ENCODE data around the gene ITSN2. TPM values are rescaled to one million over a fixed set of nuclear protein-coding genes. Genes with fewer than 3 reads are reported as not detected.
A peak's percentile ranks its signal among the peaks of the same experiment; 100 is the strongest.
"Not testable (repeated sequence)": the region's sequence is repeated elsewhere in the genome, so short reads cannot be mapped to it uniquely, and the experiment has no call there.

Gene ITSN2
- total RNA-seq, 3 donors from 2014 or later, result 52.5 to 57.6 (median 52.9) TPM

DNA sequence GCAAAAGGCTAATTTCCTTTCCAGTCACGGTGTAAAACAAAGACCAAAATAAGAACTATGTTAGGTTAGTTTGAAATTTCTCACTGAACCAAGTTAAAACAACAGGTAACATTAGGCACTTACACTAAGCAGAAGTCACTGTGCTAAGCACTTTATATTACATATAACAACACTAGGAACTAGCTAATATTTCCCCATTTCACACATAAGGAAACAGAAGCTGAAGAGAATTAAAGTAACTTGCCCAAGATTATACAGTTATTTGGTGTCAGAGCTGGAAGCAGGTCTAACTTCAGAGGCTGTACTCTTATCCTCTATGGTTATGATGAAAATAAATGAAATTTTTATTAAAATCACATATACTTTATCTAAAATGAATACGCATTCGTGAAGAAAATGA lies 5.9 kb downstream of the ITSN2 start:
- Mint-ChIP-seq H3K4me1 (ENCODE audit: low read depth) (peaks cover 77% of the 10 kb centered on the region), H3K9me3 (peaks cover 4% of the 10 kb centered on the region), H3K4me3 (no peak overlapping the region), H3K36me3 (ENCODE audit: insufficient read depth) (peaks cover 5% of the 10 kb centered on the region), H3K27me3 (ENCODE audit: low read depth) (no peaks in the 10 kb centered on the region)
- no peak for ATAC-seq
- DNase-seq, result no peak

DNA sequence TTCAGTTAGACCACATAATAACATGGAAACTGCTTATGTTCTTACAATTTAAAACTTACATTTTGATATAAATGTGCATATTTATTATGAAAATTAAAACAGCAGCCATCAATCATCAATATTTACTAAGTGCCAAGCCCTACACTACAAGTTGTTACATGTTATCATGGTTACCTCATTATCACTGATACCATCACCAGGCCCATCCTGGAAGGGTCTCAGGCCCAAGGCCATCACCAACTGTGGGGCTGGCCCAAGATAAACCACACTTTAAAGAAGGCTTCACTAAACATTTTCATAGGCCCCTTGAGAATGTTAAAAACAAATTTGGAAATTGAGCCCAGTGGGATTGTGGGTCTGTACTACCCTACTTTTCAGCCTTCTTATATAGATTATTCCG lies 6.4 kb downstream of the ITSN2 start:
- no peaks in the 10 kb centered on the region for H3K27me3 Mint-ChIP-seq (ENCODE audit: low read depth)
- peaks cover 5% of the 10 kb centered on the region for H3K36me3 Mint-ChIP-seq (ENCODE audit: insufficient read depth)
- H3K9me3 Mint-ChIP-seq, result peaks cover 4% of the 10 kb centered on the region
- peaks cover 78% of the 10 kb centered on the region for H3K4me1 Mint-ChIP-seq (ENCODE audit: low read depth)
- no peak overlapping the region for H3K4me3 Mint-ChIP-seq
- no peak for DNase-seq
- no peak for ATAC-seq

DNA sequence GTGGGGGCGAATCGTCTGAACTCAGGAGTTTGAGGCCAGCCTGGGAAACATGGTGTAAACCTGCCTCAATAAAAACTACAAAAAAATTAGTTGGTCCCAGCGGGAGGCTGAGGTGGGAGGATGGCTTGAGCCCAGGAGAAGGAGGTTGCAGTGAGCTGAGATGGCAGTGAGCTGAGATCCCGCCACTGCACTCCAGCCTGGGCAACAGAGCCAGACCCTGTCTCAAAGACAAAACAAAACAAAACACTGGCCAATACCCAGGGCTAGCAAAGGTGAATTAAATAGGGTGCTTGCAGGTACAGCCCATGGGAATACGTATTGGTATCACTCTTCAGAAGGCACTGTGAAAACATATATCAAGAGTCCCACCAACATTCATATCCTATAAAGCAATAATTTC lies 7.0 kb downstream of the ITSN2 start:
- peaks cover 79% of the 10 kb centered on the region for H3K4me1 Mint-ChIP-seq (ENCODE audit: low read depth)
- no peak overlapping the region for H3K4me3 Mint-ChIP-seq
- ATAC-seq (no peak), DNase-seq (no peak)
- peaks cover 5% of the 10 kb centered on the region for H3K36me3 Mint-ChIP-seq (ENCODE audit: insufficient read depth)
- H3K9me3 Mint-ChIP-seq, result peaks cover 4% of the 10 kb centered on the region
- H3K27me3 Mint-ChIP-seq (ENCODE audit: low read depth), result no peaks in the 10 kb centered on the region

DNA sequence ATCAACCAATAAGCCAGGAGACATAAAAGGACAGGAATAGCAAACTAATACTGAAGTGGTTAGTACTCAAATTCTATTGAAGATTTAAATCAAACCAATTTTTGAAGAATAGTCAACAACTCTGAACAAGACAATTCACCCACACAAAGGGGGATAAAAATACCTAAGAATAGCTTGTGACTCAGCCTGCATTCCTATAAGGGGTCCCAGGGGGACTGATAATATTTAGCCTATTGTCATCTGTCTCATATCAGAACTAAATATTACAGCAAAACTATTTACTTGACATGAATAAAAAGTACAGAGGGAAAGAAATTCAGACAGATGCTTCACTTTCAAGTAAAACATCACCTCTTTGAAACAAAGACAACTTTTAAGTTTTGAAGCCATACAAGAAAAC lies 7.7 kb downstream of the ITSN2 start:
- Mint-ChIP-seq H3K9me3 (peaks cover 4% of the 10 kb centered on the region), H3K36me3 (ENCODE audit: insufficient read depth) (peaks cover 5% of the 10 kb centered on the region), H3K4me1 (ENCODE audit: low read depth) (peaks cover 74% of the 10 kb centered on the region), H3K4me3 (peak overlapping the region; percentile 4), H3K27me3 (ENCODE audit: low read depth) (no peaks in the 10 kb centered on the region)
- ATAC-seq (no peak), DNase-seq (no peak)

DNA sequence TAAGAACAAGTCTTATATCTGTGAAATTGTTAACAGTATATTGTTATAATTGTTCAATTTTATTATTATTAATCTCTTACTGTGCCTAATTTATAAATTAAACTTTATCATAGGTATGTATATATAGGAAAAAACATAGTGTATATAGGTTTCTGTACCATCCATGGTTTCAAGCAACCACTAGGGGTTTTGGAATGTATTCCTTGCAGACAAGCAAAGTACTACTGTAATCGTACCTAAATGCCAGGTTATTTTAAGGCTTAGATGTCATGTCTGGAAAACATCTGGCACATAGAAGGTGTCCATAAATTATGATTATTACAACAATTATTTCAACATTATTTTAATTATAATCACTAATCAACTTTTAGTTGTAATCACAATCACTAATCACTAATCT lies 8.4 kb downstream of the ITSN2 start:
- Mint-ChIP-seq H3K4me1 (ENCODE audit: low read depth) (peaks cover 70% of the 10 kb centered on the region), H3K27me3 (ENCODE audit: low read depth) (no peaks in the 10 kb centered on the region), H3K4me3 (no peak overlapping the region), H3K9me3 (peaks cover under 1% of the 10 kb centered on the region), H3K36me3 (ENCODE audit: insufficient read depth) (peaks cover 2% of the 10 kb centered on the region)
- no peak for DNase-seq
- no peak for ATAC-seq

DNA sequence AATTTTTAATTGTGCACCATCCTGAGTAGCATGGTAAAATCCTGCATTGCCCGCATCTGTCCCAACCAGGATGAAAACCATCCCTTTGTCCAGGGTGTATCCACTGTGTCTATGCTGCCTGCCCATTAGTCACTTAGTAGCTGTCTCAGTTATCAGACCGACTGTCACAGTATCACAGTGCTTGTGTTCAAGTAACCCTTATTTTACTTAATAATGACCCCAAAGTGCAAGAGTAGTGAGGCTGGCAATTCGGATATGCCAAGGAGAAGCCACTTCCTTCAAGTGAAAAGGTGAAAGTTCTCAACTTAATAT lies 8.8 kb downstream of the ITSN2 start:
- no peak for DNase-seq
- Mint-ChIP-seq H3K4me1 (ENCODE audit: low read depth) (peaks cover 68% of the 10 kb centered on the region), H3K9me3 (no peaks in the 10 kb centered on the region), H3K27me3 (ENCODE audit: low read depth) (no peaks in the 10 kb centered on the region), H3K36me3 (ENCODE audit: insufficient read depth) (no peaks in the 10 kb centered on the region), H3K4me3 (no peak overlapping the region)
- no peak for ATAC-seq

DNA sequence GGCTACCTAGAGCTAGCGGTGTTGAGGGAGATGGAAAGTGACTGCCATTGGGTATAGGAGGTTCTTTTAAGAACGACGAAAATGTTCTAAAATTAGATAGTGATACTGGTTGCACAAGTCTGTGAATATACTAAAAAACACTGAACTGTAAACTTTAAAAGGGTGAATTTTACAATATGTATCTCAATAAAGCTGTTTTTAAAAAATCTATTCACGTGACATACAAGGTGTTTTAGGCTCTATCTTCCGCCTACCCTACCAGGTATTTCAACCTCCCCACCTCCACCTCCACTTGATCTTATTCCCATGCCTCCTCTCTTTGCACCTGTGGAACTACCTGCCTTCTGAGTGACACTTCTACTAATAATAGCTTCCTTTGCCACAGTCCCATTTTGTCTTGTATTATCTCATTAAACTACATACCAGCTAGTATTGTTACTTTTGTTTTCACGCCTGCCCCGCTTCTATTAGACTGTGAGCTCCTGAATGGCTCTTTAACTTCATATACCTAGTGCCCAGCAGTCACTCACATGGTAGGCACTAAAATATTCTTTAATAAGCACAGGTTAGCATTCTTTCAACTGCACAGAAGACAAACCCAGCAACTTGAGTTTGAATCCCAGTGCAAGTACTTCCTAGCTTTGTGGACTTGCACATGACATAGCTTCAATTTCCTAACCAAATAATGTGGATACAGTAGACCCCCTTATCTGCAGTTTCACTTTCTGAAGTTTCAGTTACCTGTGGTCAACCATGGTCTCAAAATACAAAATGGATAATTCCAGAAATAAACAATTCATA lies 9.3 kb downstream of the ITSN2 start:
- no peak overlapping the region for H3K4me3 Mint-ChIP-seq
- DNase-seq (no peak), ATAC-seq (no peak)
- no peaks in the 10 kb centered on the region for H3K27me3 Mint-ChIP-seq (ENCODE audit: low read depth)
- H3K36me3 Mint-ChIP-seq (ENCODE audit: insufficient read depth), result no peaks in the 10 kb centered on the region
- peaks cover 70% of the 10 kb centered on the region for H3K4me1 Mint-ChIP-seq (ENCODE audit: low read depth)
- no peaks in the 10 kb centered on the region for H3K9me3 Mint-ChIP-seq

DNA sequence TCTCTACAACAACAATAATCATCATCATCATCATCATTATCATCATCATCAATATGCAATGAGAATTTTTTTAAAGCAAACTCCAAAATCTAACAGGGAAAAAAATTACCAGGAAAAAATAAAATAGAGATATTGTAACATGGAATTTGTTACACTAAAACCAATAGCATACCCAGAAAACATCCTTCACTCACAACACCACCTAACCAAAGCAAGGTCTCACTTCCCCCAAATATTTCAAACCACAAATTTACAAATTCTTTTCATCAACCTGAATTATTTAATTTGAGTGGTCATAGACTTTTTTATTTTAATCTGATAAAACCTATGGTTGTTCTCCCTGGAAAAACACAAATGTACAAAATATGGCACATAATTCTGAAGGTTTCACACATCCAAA lies 11.2 kb downstream of the ITSN2 start:
- Mint-ChIP-seq H3K36me3 (ENCODE audit: insufficient read depth) (no peaks in the 10 kb centered on the region), H3K9me3 (no peaks in the 10 kb centered on the region), H3K4me1 (ENCODE audit: low read depth) (peaks cover 66% of the 10 kb centered on the region), H3K4me3 (no peak overlapping the region), H3K27me3 (ENCODE audit: low read depth) (no peaks in the 10 kb centered on the region)
- ATAC-seq (no peak), DNase-seq (no peak)

DNA sequence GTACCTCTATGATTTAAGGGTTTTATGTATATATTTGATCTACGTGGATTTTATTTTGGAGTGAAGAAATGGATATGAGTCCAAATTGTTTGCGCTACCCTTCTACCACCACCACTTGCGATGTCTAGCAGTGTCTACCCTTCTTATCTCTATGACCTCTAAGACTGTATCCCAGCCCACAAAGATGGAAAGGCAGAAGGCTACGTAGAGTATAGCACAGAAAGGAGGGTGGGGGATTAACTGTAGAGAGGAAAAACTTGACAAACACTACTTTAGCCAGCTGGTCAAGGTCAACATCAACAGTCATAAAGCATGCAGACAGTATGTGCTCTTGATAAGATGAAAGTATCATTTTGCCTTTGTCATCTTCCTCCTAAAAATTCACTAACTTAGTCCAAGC lies 14.4 kb downstream of the ITSN2 start:
- no peaks in the 10 kb centered on the region for H3K9me3 Mint-ChIP-seq
- no peaks in the 10 kb centered on the region for H3K27me3 Mint-ChIP-seq (ENCODE audit: low read depth)
- ATAC-seq (no peak), DNase-seq (no peak)
- H3K4me3 Mint-ChIP-seq, result no peak overlapping the region
- H3K36me3 Mint-ChIP-seq (ENCODE audit: insufficient read depth), result peaks cover 4% of the 10 kb centered on the region
- H3K4me1 Mint-ChIP-seq (ENCODE audit: low read depth), result peaks cover 70% of the 10 kb centered on the region

DNA sequence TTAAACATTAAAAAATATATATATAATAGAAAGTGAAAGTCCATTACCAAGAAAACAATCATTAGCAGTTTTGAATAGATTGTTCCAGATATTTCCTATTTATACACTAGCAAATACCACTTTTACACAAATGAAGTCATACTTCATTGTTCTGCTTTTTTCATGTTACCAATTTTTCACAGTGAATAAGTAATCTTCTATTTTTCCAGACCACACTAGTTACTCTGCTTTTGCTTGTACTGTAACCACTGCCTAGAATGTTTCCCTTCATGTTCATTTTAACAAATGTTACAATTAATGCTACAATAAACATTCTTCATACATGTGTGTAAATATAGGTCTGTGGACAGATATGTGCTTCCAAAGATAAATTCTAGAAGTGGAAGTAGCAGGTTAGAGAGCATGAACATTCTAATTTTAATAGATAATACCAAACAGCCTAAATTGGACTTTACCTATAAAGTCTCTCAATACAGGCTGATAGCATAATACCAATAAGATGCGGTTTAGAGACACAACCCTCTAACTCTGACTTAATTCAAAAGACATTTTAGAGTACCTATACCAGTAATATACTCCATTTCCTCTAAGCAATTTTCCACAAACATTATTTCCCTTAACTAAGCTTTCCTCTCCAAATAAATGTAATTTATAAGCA lies 17.0 kb downstream of the ITSN2 start:
- Mint-ChIP-seq H3K4me1 (ENCODE audit: low read depth) (peaks cover 68% of the 10 kb centered on the region), H3K36me3 (ENCODE audit: insufficient read depth) (peaks cover 4% of the 10 kb centered on the region), H3K9me3 (no peaks in the 10 kb centered on the region), H3K4me3 (no peak overlapping the region), H3K27me3 (ENCODE audit: low read depth) (no peaks in the 10 kb centered on the region)
- ATAC-seq (peak in 1 of 2 donors; percentile 25), DNase-seq (no peak)

DNA sequence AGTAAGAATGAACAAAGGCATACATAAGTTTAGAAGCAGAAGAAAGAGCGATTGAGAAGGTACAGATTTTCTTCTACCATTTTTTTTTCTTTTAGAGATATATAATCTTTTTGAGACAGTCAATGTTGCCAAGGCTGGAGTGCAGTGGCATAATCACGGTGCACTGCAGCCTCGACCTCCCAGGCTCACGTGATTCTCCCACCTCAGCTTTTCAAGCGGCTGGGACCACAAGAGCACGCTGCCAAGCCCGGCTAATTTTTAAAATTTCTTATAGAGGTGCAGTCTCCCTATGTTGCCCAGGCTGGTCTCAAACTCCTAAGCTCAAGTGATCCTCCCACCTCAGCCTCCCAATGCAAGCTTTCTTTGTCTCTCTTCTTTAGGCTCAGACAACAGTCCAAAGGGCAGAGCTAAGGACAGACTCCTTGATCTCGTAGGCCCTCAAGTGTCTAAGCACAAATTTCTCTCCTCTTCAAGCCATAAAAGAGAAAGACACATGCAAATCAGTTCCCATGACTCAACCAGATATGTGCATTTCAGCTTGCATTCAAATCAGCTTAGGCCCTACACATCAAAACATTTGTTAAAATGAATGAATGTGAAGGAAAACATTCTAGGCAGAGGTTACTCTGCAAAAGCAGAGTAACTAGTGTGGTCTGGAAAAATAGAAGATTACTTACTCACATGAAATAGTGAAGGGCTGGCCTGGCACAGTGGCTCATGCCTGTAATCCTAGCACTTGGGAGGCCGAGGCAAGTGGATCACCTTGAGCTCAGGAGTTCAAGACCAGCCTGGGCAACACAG lies 18.0 kb downstream of the ITSN2 start:
- no peak overlapping the region for H3K4me3 Mint-ChIP-seq
- peaks cover 74% of the 10 kb centered on the region for H3K4me1 Mint-ChIP-seq (ENCODE audit: low read depth)
- no peaks in the 10 kb centered on the region for H3K27me3 Mint-ChIP-seq (ENCODE audit: low read depth)
- no peaks in the 10 kb centered on the region for H3K9me3 Mint-ChIP-seq
- no peak for DNase-seq
- ATAC-seq, result peak; percentile 32 to 46
- H3K36me3 Mint-ChIP-seq (ENCODE audit: insufficient read depth), result peaks cover 4% of the 10 kb centered on the region

DNA sequence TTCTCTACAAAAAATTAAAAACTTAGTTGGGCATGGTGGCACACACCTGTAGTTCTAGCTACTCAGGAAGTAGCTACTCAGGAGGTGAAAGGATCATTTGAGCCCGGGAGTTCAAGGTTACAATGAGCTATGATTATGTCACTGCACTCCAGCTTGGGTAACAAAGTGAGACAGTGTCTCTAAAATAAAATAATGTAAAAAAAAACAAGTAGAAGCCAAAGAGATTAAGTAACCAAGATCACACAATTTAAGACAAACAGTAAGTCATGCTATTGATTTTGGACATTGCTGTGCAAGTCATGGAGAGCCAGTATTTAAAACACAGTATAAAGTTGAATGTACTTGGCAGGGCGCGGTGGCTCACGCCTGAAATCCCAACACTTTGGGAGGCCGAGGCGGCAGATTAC lies 20.5 kb downstream of the ITSN2 start:
- no peak for ATAC-seq
- Mint-ChIP-seq H3K4me3 (no peak overlapping the region), H3K9me3 (no peaks in the 10 kb centered on the region)

DNA sequence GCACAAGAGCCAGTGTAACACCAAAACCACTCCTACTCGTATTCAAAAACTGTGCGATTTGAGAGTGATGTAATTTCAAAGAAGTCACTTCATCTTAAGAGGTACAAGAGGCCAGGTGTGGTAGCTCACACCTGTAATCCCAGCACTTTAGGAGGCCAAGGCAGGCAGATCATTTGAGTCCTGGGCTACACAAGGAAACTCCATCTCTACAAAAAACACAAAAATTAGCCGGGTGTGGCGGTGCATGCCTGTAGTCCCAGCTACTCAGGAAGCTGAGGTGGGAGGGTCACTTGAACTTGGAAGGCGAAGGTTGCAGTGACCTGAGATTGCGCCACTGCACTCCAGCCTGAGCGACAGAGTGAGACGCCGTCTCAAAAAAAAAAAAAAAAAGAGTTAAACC lies 21.2 kb downstream of the ITSN2 start:
- not testable (repeated sequence) for H3K4me3 Mint-ChIP-seq; ATAC-seq; H3K36me3 Mint-ChIP-seq (ENCODE audit: insufficient read depth); H3K9me3 Mint-ChIP-seq; H3K27me3 Mint-ChIP-seq (ENCODE audit: low read depth); DNase-seq
- peaks cover 77% of the 10 kb centered on the region for H3K4me1 Mint-ChIP-seq (ENCODE audit: low read depth)

More for the DNA sequence above, 20.5 kb downstream of the ITSN2 start:
- DNase-seq, result no peak
- H3K4me1 Mint-ChIP-seq (ENCODE audit: low read depth), result peaks cover 77% of the 10 kb centered on the region
- H3K36me3 Mint-ChIP-seq (ENCODE audit: insufficient read depth), result peaks cover 6% of the 10 kb centered on the region
- no peaks in the 10 kb centered on the region for H3K27me3 Mint-ChIP-seq (ENCODE audit: low read depth)

DNA sequence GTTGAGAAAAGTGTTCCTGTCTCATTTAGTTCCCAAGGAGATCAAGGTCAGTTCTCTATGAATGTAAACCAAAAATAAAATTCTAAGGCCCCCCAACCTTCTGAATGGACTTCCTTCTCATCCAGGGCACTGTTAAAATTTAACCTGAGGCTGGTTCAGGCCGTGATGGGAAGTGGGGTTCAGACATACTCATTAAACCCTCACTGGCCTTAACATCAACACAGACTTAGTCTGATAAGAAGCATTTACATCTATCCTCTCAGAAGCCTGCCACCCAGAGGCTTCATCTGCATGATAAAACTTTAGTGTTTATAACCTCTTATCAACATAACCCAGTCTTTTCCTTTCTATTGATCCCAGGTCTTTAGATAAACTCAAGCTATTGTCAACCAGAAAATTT lies 22.4 kb downstream of the ITSN2 start:
- Mint-ChIP-seq H3K27me3 (ENCODE audit: low read depth) (no peaks in the 10 kb centered on the region), H3K4me1 (ENCODE audit: low read depth) (peaks cover 77% of the 10 kb centered on the region), H3K36me3 (ENCODE audit: insufficient read depth) (peaks cover 6% of the 10 kb centered on the region), H3K9me3 (no peaks in the 10 kb centered on the region), H3K4me3 (no peak overlapping the region)
- no peak for ATAC-seq
- no peak for DNase-seq

DNA sequence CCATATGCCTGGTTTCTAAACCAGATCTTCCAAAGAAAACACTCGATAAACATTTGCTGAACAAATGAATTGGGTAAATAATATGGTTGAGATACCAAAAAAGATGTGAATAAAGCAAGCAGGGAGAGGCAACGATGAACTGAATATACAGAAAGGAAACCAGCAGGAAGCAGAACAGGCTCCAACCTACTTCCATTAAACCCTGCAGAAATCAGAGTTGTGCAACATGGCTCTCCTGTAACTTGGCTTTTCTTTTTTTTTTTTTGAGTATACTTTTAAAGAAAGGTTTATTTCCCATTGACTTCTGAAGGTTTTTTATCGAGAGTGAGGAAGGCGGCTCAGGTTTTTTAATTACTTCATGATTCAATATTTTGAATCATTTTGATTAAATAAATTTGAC lies 23.5 kb downstream of the ITSN2 start:
- ATAC-seq, result no peak

More for the DNA sequence above, 23.5 kb downstream of the ITSN2 start:
- Mint-ChIP-seq H3K9me3 (no peaks in the 10 kb centered on the region), H3K4me1 (ENCODE audit: low read depth) (peaks cover 70% of the 10 kb centered on the region), H3K27me3 (ENCODE audit: low read depth) (no peaks in the 10 kb centered on the region), H3K36me3 (ENCODE audit: insufficient read depth) (peaks cover 6% of the 10 kb centered on the region), H3K4me3 (no peak overlapping the region)
- no peak for DNase-seq
